Activated CD4-positive, alpha-beta T cell treated with anti-CD3 and anti-CD28 coated beads for 4 hours (primary cell): ENCODE measurements around the gene SLC41A2.

Source experiments
- DNase-seq, 2 donors: peaks; one replicate each; pipeline ENCODE4 v3.0.0-alpha.2; 2020

SLC41A2 gene

GRCh38 chr12:104928036-104928745 lies 29.9 kb downstream of the SLC41A2 start:
- DNase-seq = no peak

DNA sequence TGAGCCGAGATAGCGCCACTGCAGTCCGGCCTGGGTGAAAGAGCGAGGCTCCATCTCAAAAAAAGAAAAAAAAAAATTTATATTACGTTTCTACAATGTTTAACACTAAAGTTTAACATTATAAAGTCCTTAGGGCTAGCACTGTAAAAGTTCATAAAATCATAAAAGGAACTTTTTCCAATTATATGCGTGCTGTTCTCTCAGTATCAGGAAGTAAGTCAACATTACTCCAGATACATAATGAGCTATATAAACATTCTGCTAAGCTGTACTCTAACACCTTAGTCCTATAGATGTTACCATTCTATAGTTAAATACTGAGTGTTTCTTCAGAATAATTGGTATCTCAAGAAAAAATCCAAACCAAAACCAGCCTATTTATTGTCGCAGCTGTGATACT lies 32.6 kb downstream of the SLC41A2 start:
- DNase-seq = no peak

GRCh38 chr12:104921340-104921739 lies 36.8 kb downstream of the SLC41A2 start:
- DNase-seq = no peak

DNA sequence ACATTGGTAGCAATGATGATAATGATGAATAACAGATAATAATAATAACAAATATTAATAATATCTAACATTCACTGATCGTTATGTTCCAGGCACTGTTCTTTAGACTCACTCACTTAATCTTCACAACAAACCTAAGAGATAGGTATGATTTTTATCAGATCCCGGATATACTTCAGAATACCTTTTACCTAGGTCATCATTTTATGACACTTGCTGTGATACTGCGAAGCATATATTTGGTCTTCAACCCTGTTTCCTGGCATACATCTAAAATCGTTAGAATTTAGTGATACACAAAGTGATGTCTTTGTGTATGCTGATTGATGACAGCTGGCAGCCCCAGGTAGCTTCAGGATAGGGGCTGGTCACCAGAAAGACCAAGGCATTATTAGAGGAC lies 46.1 kb downstream of the SLC41A2 start:
- DNase-seq = no peak

- no peak for DNase-seq
These were observed 47.8 kb downstream of the SLC41A2 start for GRCh38 chr12:104910196-104910840.

- no peak for DNase-seq
These were observed 48.3 kb downstream of the SLC41A2 start for GRCh38 chr12:104909761-104910160.
